Suprapubic skin (tissue), 4 donors: Measurements from ENCODE around the gene IRAK1BP1.

Experiments
- POLR2A ChIP-seq, 2 donors: fragments of 450-650 bp; IDR thresholded peaks; one replicate each; pipeline ENCODE4 v1.6.1; 2017; ENCODE audit warnings: antibody characterized with exemption in 2 of 2, mild to moderate bottlenecking in 2 of 2, moderate library complexity in 2 of 2
- POLR2AphosphoS5 ChIP-seq, 3 donors: sonication (generic); formaldehyde crosslinking; IDR thresholded peaks; one replicate each; pipeline ENCODE4 v1.6.1; 2017; ENCODE audit warnings: antibody characterized with exemption in 3 of 3
- TF ChIP-seq, protein P1 (sequence below), 2 donors: fragments of 200-600 bp in 1 of 2; fragments of 450-650 bp in 1 of 2; sonication (generic) in 1 of 2; IDR thresholded peaks; one replicate each; pipeline ENCODE4 v1.5.1; 2016 to 2019; ENCODE audit warnings: antibody characterized with exemption in 2 of 2, mild to moderate bottlenecking in 1 of 2, moderate library complexity in 1 of 2

- TF ChIP-seq, protein P1, sequence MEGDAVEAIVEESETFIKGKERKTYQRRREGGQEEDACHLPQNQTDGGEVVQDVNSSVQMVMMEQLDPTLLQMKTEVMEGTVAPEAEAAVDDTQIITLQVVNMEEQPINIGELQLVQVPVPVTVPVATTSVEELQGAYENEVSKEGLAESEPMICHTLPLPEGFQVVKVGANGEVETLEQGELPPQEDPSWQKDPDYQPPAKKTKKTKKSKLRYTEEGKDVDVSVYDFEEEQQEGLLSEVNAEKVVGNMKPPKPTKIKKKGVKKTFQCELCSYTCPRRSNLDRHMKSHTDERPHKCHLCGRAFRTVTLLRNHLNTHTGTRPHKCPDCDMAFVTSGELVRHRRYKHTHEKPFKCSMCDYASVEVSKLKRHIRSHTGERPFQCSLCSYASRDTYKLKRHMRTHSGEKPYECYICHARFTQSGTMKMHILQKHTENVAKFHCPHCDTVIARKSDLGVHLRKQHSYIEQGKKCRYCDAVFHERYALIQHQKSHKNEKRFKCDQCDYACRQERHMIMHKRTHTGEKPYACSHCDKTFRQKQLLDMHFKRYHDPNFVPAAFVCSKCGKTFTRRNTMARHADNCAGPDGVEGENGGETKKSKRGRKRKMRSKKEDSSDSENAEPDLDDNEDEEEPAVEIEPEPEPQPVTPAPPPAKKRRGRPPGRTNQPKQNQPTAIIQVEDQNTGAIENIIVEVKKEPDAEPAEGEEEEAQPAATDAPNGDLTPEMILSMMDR (IDR thresholded peaks at IDR 0.05) = no peak
- TF ChIP-seq POLR2AphosphoS5 (IDR thresholded peaks at IDR 0.05) (no peak), POLR2A (IDR thresholded peaks at IDR 0.05) (no peak)
Measured at GRCh38 chr6:78831492-78831891, 35.9 kb upstream of the IRAK1BP1 start.
